Measurements from ENCODE around the gene IQSEC1. TPM values are rescaled to one million over a fixed set of nuclear protein-coding genes. Genes with fewer than 3 reads are reported as not detected.

Gene IQSEC1
- polyA plus RNA-seq, 1 experiment: 3.6 TPM

- H3K27ac ChIP-seq (ENCODE audit: low read depth, low read length): no peak overlapping the region
- CTCF ChIA-PET: no interaction called here
- no peak for TF ChIP-seq CTCF (IDR thresholded peaks at IDR 0.05; ENCODE audit: low read depth, low read length)
- H3K9me3 ChIP-seq (ENCODE audit: control insufficient read depth, insufficient read depth, low read length): no peaks in the 10 kb centered on the region
- POLR2A ChIA-PET: no interaction called here
- no peak for DNase-seq (ENCODE audit: low read depth, low spot score)
- H3K27me3 ChIP-seq (ENCODE audit: control insufficient read depth, insufficient read depth, low read length): peaks cover 25% of the 10 kb centered on the region
- H3K4me3 ChIP-seq (ENCODE audit: low read depth, low read length): no peak overlapping the region
These were observed 12.6 kb upstream of the IQSEC1 start for GRCh38 chr3:13085846-13086179.

GRCh38 chr3:13085081-13085845 is 12.0 kb upstream of the IQSEC1 start:
- TF ChIP-seq CTCF (IDR thresholded peaks at IDR 0.05; ENCODE audit: low read depth, low read length): no peak
- CTCF ChIA-PET: no interaction called here
- POLR2A ChIA-PET: no interaction called here
- Histone ChIP-seq H3K4me3 (ENCODE audit: low read depth, low read length) (no peak overlapping the region), H3K27ac (ENCODE audit: low read depth, low read length) (no peak overlapping the region), H3K9me3 (ENCODE audit: control insufficient read depth, insufficient read depth, low read length) (no peaks in the 10 kb centered on the region), H3K27me3 (ENCODE audit: control insufficient read depth, insufficient read depth, low read length) (peaks cover 28% of the 10 kb centered on the region)
- no peak for DNase-seq (ENCODE audit: low read depth, low spot score)

- no peak for DNase-seq (ENCODE audit: low read depth, low spot score)
- no peak for TF ChIP-seq CTCF (IDR thresholded peaks at IDR 0.05; ENCODE audit: low read depth, low read length)
- ChIA-PET POLR2A (no interaction called here), CTCF (interaction anchor here (4.9 kb wide), 1 partner anchor 8 kb away, joined by 33 read pairs; no protein-coding TSS in a partner anchor)
- no peak overlapping the region for H3K27ac ChIP-seq (ENCODE audit: low read depth, low read length)
- H3K27me3 ChIP-seq (ENCODE audit: control insufficient read depth, insufficient read depth, low read length): peaks cover 36% of the 10 kb centered on the region
- H3K4me3 ChIP-seq (ENCODE audit: low read depth, low read length): no peak overlapping the region
- H3K9me3 ChIP-seq (ENCODE audit: control insufficient read depth, insufficient read depth, low read length): no peaks in the 10 kb centered on the region
These were observed 10.7 kb upstream of the IQSEC1 start for GRCh38 chr3:13083898-13084297.

- H3K4me3 ChIP-seq (ENCODE audit: low read depth, low read length): no peak overlapping the region
- no peak for DNase-seq (ENCODE audit: low read depth, low spot score)
- no peak for TF ChIP-seq CTCF (IDR thresholded peaks at IDR 0.05; ENCODE audit: low read depth, low read length)
- peaks cover 41% of the 10 kb centered on the region for H3K27me3 ChIP-seq (ENCODE audit: control insufficient read depth, insufficient read depth, low read length)
- ChIA-PET POLR2A (no interaction called here), CTCF (interaction anchor here (1.7 to 4.9 kb wide), 2 partner anchors 9 to 370 kb away, joined by 4 to 33 read pairs; no protein-coding TSS in a partner anchor)
- H3K27ac ChIP-seq (ENCODE audit: low read depth, low read length): no peak overlapping the region
- H3K9me3 ChIP-seq (ENCODE audit: control insufficient read depth, insufficient read depth, low read length): no peaks in the 10 kb centered on the region
These were observed 10.0 kb upstream of the IQSEC1 start for GRCh38 chr3:13083254-13083653.

GRCh38 chr3:13082677-13083076 is 9.4 kb upstream of the IQSEC1 start:
- ChIA-PET POLR2A (no interaction called here), CTCF (interaction anchor here (0.6 to 4.9 kb wide), 3 partner anchors 9 to 371 kb away, joined by 3 to 33 read pairs (median 4); no protein-coding TSS in a partner anchor)
- H3K9me3 ChIP-seq (ENCODE audit: control insufficient read depth, insufficient read depth, low read length): no peaks in the 10 kb centered on the region
- H3K27ac ChIP-seq (ENCODE audit: low read depth, low read length): no peak overlapping the region
- no peak for TF ChIP-seq CTCF (IDR thresholded peaks at IDR 0.05; ENCODE audit: low read depth, low read length)
- H3K4me3 ChIP-seq (ENCODE audit: low read depth, low read length): no peak overlapping the region
- DNase-seq (ENCODE audit: low read depth, low spot score): no peak
- H3K27me3 ChIP-seq (ENCODE audit: control insufficient read depth, insufficient read depth, low read length): peaks cover 43% of the 10 kb centered on the region

Measured in AG04450 (cell line).